Activated gamma-delta T cell (primary cell): ENCODE measurements around the gene CANT1.

Experiments used
- DNase-seq: peaks from one replicate; lab custom pipeline; 2025; lab: John Stamatoyannopoulos, UW
- total RNA-seq, 2 donors: gene quantifications; one replicate each; lab custom pipeline; 2026; lab: John Stamatoyannopoulos, UW

The CANT1 gene
- 28.8 to 34.2 reads per million in 2 donors for total RNA-seq

- DNase-seq: peak; percentile 74
Observed at GRCh38 chr17:79009397-79010303, at the start of gene CANT1. Gene CANT1, minus strand, starts transcription at chr17:79009764. Its CDS starts 12,142 bp downstream, at chr17:78997622.

- no peak for DNase-seq
Observed at GRCh38 chr17:79057737-79058385, 48.3 kb upstream of the CANT1 start.

- DNase-seq: no peak
Observed at GRCh38 chr17:79055197-79055596, 45.6 kb upstream of the CANT1 start.

- DNase-seq: no peak
Observed at GRCh38 chr17:79054200-79054960, 44.8 kb upstream of the CANT1 start.

- DNase-seq: no peak
Observed at GRCh38 chr17:79053251-79053925, 43.8 kb upstream of the CANT1 start.

- no peak for DNase-seq
Observed at GRCh38 chr17:79052131-79052530, 42.6 kb upstream of the CANT1 start.

- no peak for DNase-seq
Observed at GRCh38 chr17:79051306-79051705, 41.7 kb upstream of the CANT1 start.

GRCh38 chr17:79050551-79050950 lies 41.0 kb upstream of the CANT1 start:
- no peak for DNase-seq

GRCh38 chr17:79049821-79050220 lies 40.3 kb upstream of the CANT1 start:
- DNase-seq: no peak

- DNase-seq: no peak
Observed at GRCh38 chr17:79048826-79049755, 39.5 kb upstream of the CANT1 start.

GRCh38 chr17:79047923-79048825 lies 38.6 kb upstream of the CANT1 start:
- DNase-seq: no peak

- no peak for DNase-seq
Observed at GRCh38 chr17:79047291-79047920, 37.8 kb upstream of the CANT1 start.

GRCh38 chr17:79046916-79047280 lies 37.3 kb upstream of the CANT1 start:
- no peak for DNase-seq

- no peak for DNase-seq
Observed at GRCh38 chr17:79046197-79046915, 36.8 kb upstream of the CANT1 start.

GRCh38 chr17:79045842-79046196 lies 36.3 kb upstream of the CANT1 start:
- no peak for DNase-seq

GRCh38 chr17:79045001-79045729 lies 35.6 kb upstream of the CANT1 start:
- no peak for DNase-seq

GRCh38 chr17:79044462-79044861 lies 34.9 kb upstream of the CANT1 start:
- no peak for DNase-seq

GRCh38 chr17:79043931-79044320 lies 34.4 kb upstream of the CANT1 start:
- DNase-seq: no peak
